Fibroblast of lung (primary cell): ENCODE measurements around the gene LHX5. TPM values are rescaled to one million over a fixed set of nuclear protein-coding genes. Genes with fewer than 3 reads are reported as not detected.

ENCODE experiments used
- DNase-seq, 2 donors: peaks; one replicate each; pipeline versions ENCODE4 v3.0.0 to v3.0.0-alpha.2; 2010; ENCODE audit warnings: low read depth in 2 of 2
- H2AFZ ChIP-seq: 2 replicates; pipeline ENCODE4 v1.5.1; 2012; ENCODE audit warnings: low read length, control low read depth, inconsistent platforms
- H3K27ac ChIP-seq: 2 replicates; pipeline ENCODE4 v1.5.1; 2011; ENCODE audit warnings: low read length, control low read depth; ENCODE audit not compliant: insufficient read depth
- H3K27me3 ChIP-seq: 2 replicates; pipeline ENCODE4 v1.5.1; 2011; ENCODE audit warnings: mild to moderate bottlenecking, low read length; ENCODE audit not compliant: control insufficient read depth, insufficient read depth
- H3K36me3 ChIP-seq: 2 replicates; pipeline ENCODE4 v1.5.1; 2011; ENCODE audit warnings: low read length; ENCODE audit not compliant: control insufficient read depth, insufficient read depth
- H3K4me1 ChIP-seq: 2 replicates; pipeline ENCODE4 v1.5.1; 2011; ENCODE audit warnings: low read length; ENCODE audit not compliant: control insufficient read depth, insufficient read depth; ENCODE audit errors: extremely low read depth
- H3K4me2 ChIP-seq: 2 replicates; pipeline ENCODE4 v1.5.1; 2011; ENCODE audit warnings: low read length, control low read depth; ENCODE audit not compliant: insufficient read depth; ENCODE audit errors: extremely low read depth
- H3K4me3 ChIP-seq, 4 experiments: fragments of 200-600 bp in 1 of 4; sonication (generic) in 1 of 4; replicated peaks in 1 of 4; 2 replicates each; pipeline ENCODE4 v1.5.1; 2011 to 2016; ENCODE audit warnings: low read length in 4 of 4, low read depth in 3 of 4, mild to moderate bottlenecking in 3 of 4, control low read depth in 2 of 4, inconsistent platforms in 1 of 4, mixed read lengths in 1 of 4; ENCODE audit not compliant: insufficient read depth in 1 of 4; ENCODE audit errors: control extremely low read depth in 1 of 4
- H3K79me2 ChIP-seq: 2 replicates; pipeline ENCODE4 v1.5.1; 2012; ENCODE audit warnings: mild to moderate bottlenecking, low read length, inconsistent platforms; ENCODE audit not compliant: control insufficient read depth, insufficient read depth
- H3K9ac ChIP-seq: 2 replicates; pipeline ENCODE4 v1.5.1; 2011; ENCODE audit warnings: mild to moderate bottlenecking, low read length, control low read depth; ENCODE audit not compliant: insufficient read depth
- H3K9me3 ChIP-seq: 2 replicates; pipeline ENCODE4 v1.5.1; 2012; ENCODE audit warnings: low read depth, low read length; ENCODE audit not compliant: control insufficient read depth, insufficient read depth
- H4K20me1 ChIP-seq: 2 replicates; pipeline ENCODE4 v1.5.1; 2011; ENCODE audit warnings: low read length; ENCODE audit not compliant: control insufficient read depth, insufficient read depth; ENCODE audit errors: extremely low read depth
- EZH2 ChIP-seq: IDR thresholded peaks from 2 replicates; pipeline ENCODE4 v1.5.1; 2012; ENCODE audit warnings: low read length, control low read depth, mild to moderate bottlenecking; ENCODE audit errors: missing control alignments
- polyA plus RNA-seq, 2 donors: library from polyadenylated mRNA; depleted of rRNA in 1 of 2; stranded (reverse) in 1 of 2; unstranded in 1 of 2; fragments of >200 nt; gene quantifications; 2 replicates each; pipeline ENCODE4 v1.2.1, GENCODE V29; 2011 to 2012; ENCODE audit warnings: missing spikeins in 1 of 2
- total RNA-seq: library from RNA; depleted of rRNA; stranded (reverse); fragments of >200 nt; gene quantifications from 2 replicates; pipeline ENCODE4 v1.2.1, GENCODE V29; 2014
- TF ChIP-seq, protein P1 (sequence below), 2 donors: IDR thresholded peaks in 1 of 2; conservative IDR thresholded peaks in 1 of 2; 1 replicate in 1 of 2; 2 replicates in 1 of 2; pipeline ENCODE4 v1.5.1; 2011 to 2012; ENCODE audit warnings: low read length in 2 of 2, control low read depth in 1 of 2, inconsistent platforms in 1 of 2, low read depth in 1 of 2, mild to moderate bottlenecking in 1 of 2

LHX5 gene
- total and polyA plus RNA-seq, 2 donors (not counting 1 experiment from before 2014, with no cell fraction given): not detected

DNA sequence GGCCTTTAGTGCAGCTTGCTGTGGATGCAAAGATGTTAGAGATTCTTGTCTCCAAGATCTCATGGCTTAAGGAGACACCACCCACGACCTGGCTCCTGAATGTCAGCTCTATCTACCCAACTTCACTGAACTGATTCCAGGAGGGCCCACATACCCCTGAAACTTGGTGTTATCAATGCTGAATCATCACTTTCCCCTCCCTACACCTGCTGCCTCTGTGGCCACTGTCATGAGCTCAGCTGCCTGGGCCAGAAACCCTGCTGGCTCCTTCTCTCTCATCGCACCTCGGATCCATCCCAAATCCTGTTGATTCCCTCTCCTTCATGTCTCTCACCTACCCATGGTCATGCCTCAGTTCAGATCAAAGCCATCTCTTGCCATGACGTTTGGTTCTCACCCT is 15.1 kb upstream of the LHX5 start:
- TF ChIP-seq EZH2: no peak
- TF ChIP-seq, protein P1, sequence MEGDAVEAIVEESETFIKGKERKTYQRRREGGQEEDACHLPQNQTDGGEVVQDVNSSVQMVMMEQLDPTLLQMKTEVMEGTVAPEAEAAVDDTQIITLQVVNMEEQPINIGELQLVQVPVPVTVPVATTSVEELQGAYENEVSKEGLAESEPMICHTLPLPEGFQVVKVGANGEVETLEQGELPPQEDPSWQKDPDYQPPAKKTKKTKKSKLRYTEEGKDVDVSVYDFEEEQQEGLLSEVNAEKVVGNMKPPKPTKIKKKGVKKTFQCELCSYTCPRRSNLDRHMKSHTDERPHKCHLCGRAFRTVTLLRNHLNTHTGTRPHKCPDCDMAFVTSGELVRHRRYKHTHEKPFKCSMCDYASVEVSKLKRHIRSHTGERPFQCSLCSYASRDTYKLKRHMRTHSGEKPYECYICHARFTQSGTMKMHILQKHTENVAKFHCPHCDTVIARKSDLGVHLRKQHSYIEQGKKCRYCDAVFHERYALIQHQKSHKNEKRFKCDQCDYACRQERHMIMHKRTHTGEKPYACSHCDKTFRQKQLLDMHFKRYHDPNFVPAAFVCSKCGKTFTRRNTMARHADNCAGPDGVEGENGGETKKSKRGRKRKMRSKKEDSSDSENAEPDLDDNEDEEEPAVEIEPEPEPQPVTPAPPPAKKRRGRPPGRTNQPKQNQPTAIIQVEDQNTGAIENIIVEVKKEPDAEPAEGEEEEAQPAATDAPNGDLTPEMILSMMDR (conservative IDR thresholded peaks at IDR 0.05 in 1 of 2, IDR thresholded peaks at IDR 0.05 in 1 of 2; ENCODE audit: low read depth in 1 of 2, low read length in 2 of 2): no peak
- Histone ChIP-seq H3K27me3 (no peaks in the 10 kb centered on the region), H3K9ac (no peak overlapping the region), H3K79me2 (no peaks in the 10 kb centered on the region), H3K36me3 (no peaks in the 10 kb centered on the region), H3K4me3 (no peak overlapping the region), H2AFZ (no peak overlapping the region), H3K4me1 (no peaks in the 10 kb centered on the region), H3K4me2 (no peak overlapping the region), H3K9me3 (no peaks in the 10 kb centered on the region), H3K27ac (no peak overlapping the region), H4K20me1 (no peaks in the 10 kb centered on the region)
- no peak for DNase-seq

DNA sequence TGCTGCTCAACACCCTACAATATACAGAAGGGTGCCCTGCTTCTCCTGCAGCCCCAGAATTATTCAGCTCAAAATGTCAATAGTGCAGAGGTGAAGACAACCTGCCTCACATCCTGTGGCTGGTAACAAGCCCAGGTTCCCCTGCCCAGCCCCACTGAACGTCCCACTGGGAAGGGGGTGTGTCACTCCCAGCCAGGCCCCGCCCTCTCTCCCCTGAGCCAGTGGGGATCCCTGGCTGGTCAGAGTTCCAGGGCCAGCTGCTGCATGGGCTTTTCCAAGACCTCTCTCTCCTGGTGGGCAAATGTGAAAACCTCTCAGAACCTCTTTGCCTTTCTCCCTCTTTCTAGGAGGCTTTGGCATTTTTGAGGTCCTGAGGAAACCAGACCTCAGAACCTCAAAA is 13.7 kb upstream of the LHX5 start:
- DNase-seq: no peak
- H3K9me3 ChIP-seq: no peaks in the 10 kb centered on the region
- H2AFZ ChIP-seq: no peak overlapping the region
- TF ChIP-seq, protein P1 (conservative IDR thresholded peaks at IDR 0.05 in 1 of 2, IDR thresholded peaks at IDR 0.05 in 1 of 2; ENCODE audit: low read depth in 1 of 2, low read length in 2 of 2): no peak
- TF ChIP-seq EZH2: no peak
- no peak overlapping the region for H3K4me2 ChIP-seq
- H3K79me2 ChIP-seq: no peaks in the 10 kb centered on the region
- H3K27me3 ChIP-seq: no peaks in the 10 kb centered on the region
- no peak overlapping the region for H3K4me3 ChIP-seq
- H3K9ac ChIP-seq: no peak overlapping the region
- no peak overlapping the region for H3K27ac ChIP-seq
- H3K36me3 ChIP-seq: no peaks in the 10 kb centered on the region
- no peaks in the 10 kb centered on the region for H4K20me1 ChIP-seq
- H3K4me1 ChIP-seq: no peaks in the 10 kb centered on the region

DNA sequence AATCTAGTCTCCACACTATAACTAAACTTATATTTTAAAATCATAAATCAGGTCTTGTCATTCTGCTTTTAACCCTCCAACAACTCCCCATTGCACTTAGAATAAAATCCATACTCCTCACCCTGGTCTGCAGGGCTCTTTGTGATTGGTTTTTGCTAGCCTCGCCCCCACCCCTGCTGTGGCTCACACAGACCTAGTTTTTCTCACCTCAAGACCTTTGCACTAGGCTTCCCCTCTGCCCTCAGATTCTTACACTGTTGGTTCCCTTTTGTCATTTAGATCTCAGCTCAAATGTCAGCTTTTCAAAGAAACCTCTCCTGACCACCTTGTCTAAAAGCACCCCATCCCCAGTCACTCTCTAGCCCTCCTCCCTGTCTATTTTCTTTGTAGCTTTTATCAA is 10.7 kb upstream of the LHX5 start:
- Histone ChIP-seq H3K27me3 (peaks cover 24% of the 10 kb centered on the region), H2AFZ (no peak overlapping the region), H3K4me1 (no peaks in the 10 kb centered on the region), H3K4me2 (no peak overlapping the region), H4K20me1 (no peaks in the 10 kb centered on the region), H3K4me3 (no peak overlapping the region), H3K9me3 (no peaks in the 10 kb centered on the region), H3K36me3 (no peaks in the 10 kb centered on the region), H3K79me2 (no peaks in the 10 kb centered on the region), H3K9ac (no peak overlapping the region), H3K27ac (no peak overlapping the region)
- no peak for TF ChIP-seq EZH2
- TF ChIP-seq, protein P1 (conservative IDR thresholded peaks at IDR 0.05 in 1 of 2, IDR thresholded peaks at IDR 0.05 in 1 of 2; ENCODE audit: low read depth in 1 of 2, low read length in 2 of 2): no peak
- DNase-seq: no peak
